ENCODE data around the gene SFMBT2. TPM values are rescaled to one million over a fixed set of nuclear protein-coding genes. Genes with fewer than 3 reads are reported as not detected.

SFMBT2 gene
- total RNA-seq, 1 experiment from 2014 or later = 7.4 TPM

DNA sequence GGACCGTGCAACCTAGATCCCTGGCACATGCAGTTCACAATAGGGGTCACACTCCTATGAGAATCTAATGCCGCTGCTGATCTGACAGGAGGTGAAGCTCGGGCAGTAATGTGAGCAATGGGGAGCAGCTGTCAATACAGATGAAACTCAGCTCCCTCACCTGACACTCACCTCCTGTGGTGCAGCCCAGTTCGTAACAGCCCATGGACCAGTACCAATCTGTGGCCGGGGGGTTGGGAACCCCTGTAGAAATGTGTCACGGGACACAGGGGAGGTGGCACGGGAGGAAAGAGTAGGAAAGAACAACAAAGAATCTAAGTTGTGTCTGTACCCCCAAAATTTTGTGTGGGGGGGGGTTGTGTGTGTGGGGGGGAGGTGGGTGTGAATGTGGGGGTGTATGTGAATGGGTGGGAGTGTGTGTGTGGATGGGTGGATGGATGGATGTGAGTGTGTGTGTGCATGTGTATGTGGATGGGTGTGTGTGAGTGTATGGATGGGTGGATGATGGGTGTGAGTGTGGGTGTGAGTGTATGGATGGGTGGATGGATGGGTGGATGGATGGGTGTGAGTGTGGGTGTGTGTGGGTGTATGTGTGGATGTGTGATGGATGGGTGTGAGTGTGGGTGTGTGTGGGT lies 33.1 kb downstream of the SFMBT2 start:
- POLR2A ChIA-PET = no interaction called here
- Mint-ChIP-seq H3K36me3 (ENCODE audit: insufficient read depth, unreplicated experiment) (peaks cover 24% of the 10 kb centered on the region), H3K9me3 (ENCODE audit: unreplicated experiment) (no peaks in the 10 kb centered on the region), H3K4me1 (ENCODE audit: insufficient read depth, unreplicated experiment) (peaks cover 6% of the 10 kb centered on the region), H3K4me3 (ENCODE audit: unreplicated experiment) (no peak overlapping the region), H3K27ac (ENCODE audit: low read depth, unreplicated experiment) (no peak overlapping the region), H3K27me3 (ENCODE audit: insufficient read depth, unreplicated experiment) (no peaks in the 10 kb centered on the region)
- DNase-seq (ENCODE audit: unreplicated experiment) = no peak
- intact Hi-C loops (cut with micrococcal nuclease) = no loop called here
- no TSS peak for BruUV-seq (replicated peaks)
- TF ChIP-seq, protein P1, sequence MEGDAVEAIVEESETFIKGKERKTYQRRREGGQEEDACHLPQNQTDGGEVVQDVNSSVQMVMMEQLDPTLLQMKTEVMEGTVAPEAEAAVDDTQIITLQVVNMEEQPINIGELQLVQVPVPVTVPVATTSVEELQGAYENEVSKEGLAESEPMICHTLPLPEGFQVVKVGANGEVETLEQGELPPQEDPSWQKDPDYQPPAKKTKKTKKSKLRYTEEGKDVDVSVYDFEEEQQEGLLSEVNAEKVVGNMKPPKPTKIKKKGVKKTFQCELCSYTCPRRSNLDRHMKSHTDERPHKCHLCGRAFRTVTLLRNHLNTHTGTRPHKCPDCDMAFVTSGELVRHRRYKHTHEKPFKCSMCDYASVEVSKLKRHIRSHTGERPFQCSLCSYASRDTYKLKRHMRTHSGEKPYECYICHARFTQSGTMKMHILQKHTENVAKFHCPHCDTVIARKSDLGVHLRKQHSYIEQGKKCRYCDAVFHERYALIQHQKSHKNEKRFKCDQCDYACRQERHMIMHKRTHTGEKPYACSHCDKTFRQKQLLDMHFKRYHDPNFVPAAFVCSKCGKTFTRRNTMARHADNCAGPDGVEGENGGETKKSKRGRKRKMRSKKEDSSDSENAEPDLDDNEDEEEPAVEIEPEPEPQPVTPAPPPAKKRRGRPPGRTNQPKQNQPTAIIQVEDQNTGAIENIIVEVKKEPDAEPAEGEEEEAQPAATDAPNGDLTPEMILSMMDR (IDR thresholded peaks at IDR 0.05; ENCODE audit: unreplicated experiment) = no peak
- CTCF ChIA-PET = no interaction called here

DNA sequence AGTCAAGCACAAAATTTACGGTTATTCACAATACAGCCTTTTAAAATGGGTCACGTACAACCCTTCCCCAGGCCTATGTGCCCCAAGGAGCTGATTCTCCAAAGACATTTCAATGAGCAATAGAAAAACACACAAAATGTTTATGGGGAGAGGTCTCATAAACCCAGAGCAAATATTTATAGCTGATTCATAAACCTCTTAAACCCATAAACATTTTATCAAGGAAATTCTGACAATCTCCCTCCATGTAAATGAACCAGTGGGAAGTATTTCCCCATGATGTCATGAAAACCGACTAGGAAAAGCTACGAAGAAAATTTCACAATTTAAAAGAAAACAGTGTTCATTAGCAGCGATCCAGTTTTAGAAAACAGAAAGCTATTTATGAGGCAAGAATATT lies 36.0 kb downstream of the SFMBT2 start:
- no peak for DNase-seq (ENCODE audit: unreplicated experiment)
- Mint-ChIP-seq H3K36me3 (ENCODE audit: insufficient read depth, unreplicated experiment) (peaks cover 30% of the 10 kb centered on the region), H3K27me3 (ENCODE audit: insufficient read depth, unreplicated experiment) (no peaks in the 10 kb centered on the region), H3K27ac (ENCODE audit: low read depth, unreplicated experiment) (no peak overlapping the region), H3K9me3 (ENCODE audit: unreplicated experiment) (no peaks in the 10 kb centered on the region), H3K4me3 (ENCODE audit: unreplicated experiment) (no peak overlapping the region), H3K4me1 (ENCODE audit: insufficient read depth, unreplicated experiment) (peaks cover 6% of the 10 kb centered on the region)
- intact Hi-C loops (cut with micrococcal nuclease) = no loop called here
- BruUV-seq (replicated peaks) = no TSS peak
- TF ChIP-seq, protein P1 (IDR thresholded peaks at IDR 0.05; ENCODE audit: unreplicated experiment) = no peak
- POLR2A ChIA-PET = interaction anchor here (0.5 kb wide), 2 partner anchors 119 to 1084 kb away, joined by 3 read pairs; no protein-coding TSS in a partner anchor
- CTCF ChIA-PET = interaction anchor here (0.8 to 1.2 kb wide), 2 partner anchors 9 to 15 kb away, joined by 3 to 4 read pairs; no protein-coding TSS in a partner anchor

DNA sequence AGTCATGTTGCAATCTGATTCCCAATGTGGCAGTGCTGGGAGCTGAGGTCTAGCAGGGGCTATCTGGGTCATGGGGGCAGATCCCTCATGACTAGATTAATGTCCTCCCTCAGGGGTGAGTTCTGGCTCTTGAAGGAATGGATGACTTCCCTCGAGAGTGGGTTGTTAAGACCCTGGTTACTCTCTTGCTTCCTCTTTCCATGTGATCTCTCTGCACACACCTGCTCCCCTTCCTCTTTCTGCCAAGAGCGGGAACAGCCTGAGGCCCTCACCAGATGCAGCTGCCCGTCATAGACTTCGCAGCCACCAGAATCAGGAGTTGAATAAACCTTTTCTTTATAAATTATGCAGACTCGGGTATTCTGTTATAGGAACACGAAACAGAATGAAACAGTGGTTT lies 37.8 kb downstream of the SFMBT2 start:
- intact Hi-C loops (cut with micrococcal nuclease) = no loop called here
- DNase-seq (ENCODE audit: unreplicated experiment) = no peak
- peaks cover 6% of the 10 kb centered on the region for H3K4me1 Mint-ChIP-seq (ENCODE audit: insufficient read depth, unreplicated experiment)
- H3K27me3 Mint-ChIP-seq (ENCODE audit: insufficient read depth, unreplicated experiment) = no peaks in the 10 kb centered on the region
- TF ChIP-seq, protein P1 (IDR thresholded peaks at IDR 0.05; ENCODE audit: unreplicated experiment) = no peak
- ChIA-PET POLR2A (interaction anchor here (0.6 to 1.6 kb wide), 2 partner anchors 13 to 20 kb away, joined by 4 to 7 read pairs; no protein-coding TSS in a partner anchor), CTCF (interaction anchor here (1.4 kb wide), 1 partner anchor 652 kb away, joined by 3 read pairs; no protein-coding TSS in a partner anchor)
- peaks cover 35% of the 10 kb centered on the region for H3K36me3 Mint-ChIP-seq (ENCODE audit: insufficient read depth, unreplicated experiment)
- no peak overlapping the region for H3K4me3 Mint-ChIP-seq (ENCODE audit: unreplicated experiment)
- BruUV-seq (replicated peaks) = no TSS peak
- H3K27ac Mint-ChIP-seq (ENCODE audit: low read depth, unreplicated experiment) = no peak overlapping the region
- no peaks in the 10 kb centered on the region for H3K9me3 Mint-ChIP-seq (ENCODE audit: unreplicated experiment)

DNA sequence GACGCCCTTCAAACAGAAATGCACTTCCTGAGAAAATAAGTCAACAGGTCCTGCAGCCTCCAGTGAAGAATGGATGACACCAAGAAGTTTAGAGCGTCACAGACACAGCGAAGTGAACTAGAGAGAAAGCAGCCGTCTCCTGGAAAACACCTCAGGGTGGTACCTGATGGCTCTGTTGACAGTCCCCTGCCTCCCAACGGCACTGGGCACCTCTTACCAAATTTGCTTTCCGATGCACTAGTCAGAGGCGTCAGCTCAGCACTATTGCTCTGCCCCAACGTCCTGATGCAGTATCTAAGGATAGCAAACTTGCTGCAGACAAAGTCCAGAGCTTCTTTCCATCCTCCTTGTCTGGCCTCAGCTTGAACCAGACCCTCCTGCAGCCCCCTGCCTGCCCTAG lies 38.3 kb downstream of the SFMBT2 start:
- peaks cover 6% of the 10 kb centered on the region for H3K4me1 Mint-ChIP-seq (ENCODE audit: insufficient read depth, unreplicated experiment)
- H3K4me3 Mint-ChIP-seq (ENCODE audit: unreplicated experiment) = no peak overlapping the region
- no peak overlapping the region for H3K27ac Mint-ChIP-seq (ENCODE audit: low read depth, unreplicated experiment)
- intact Hi-C loops (cut with micrococcal nuclease) = no loop called here
- POLR2A ChIA-PET = interaction anchor here (1.6 kb wide), 1 partner anchor 13 kb away, joined by 7 read pairs; no protein-coding TSS in a partner anchor
- TF ChIP-seq, protein P1 (IDR thresholded peaks at IDR 0.05; ENCODE audit: unreplicated experiment) = no peak
- H3K9me3 Mint-ChIP-seq (ENCODE audit: unreplicated experiment) = no peaks in the 10 kb centered on the region
- H3K36me3 Mint-ChIP-seq (ENCODE audit: insufficient read depth, unreplicated experiment) = peaks cover 36% of the 10 kb centered on the region
- CTCF ChIA-PET = interaction anchor here (1.4 kb wide), 1 partner anchor 651 kb away, joined by 3 read pairs; no protein-coding TSS in a partner anchor
- no peaks in the 10 kb centered on the region for H3K27me3 Mint-ChIP-seq (ENCODE audit: insufficient read depth, unreplicated experiment)
- no peak for DNase-seq (ENCODE audit: unreplicated experiment)
- no TSS peak for BruUV-seq (replicated peaks)
